HepG2 (cell line): ENCODE data around the gene SCGB3A1. TPM values are rescaled to one million over a fixed set of nuclear protein-coding genes. Genes with fewer than 3 reads are reported as not detected.

Source experiments
- ATAC-seq: fragments of 200-7000 bp; cut with Tn5 transposase; 3 replicates; pipeline ENCODE4 v1.9.1; 2020; ENCODE audit warnings: mild to moderate bottlenecking, moderate library complexity
- BruUV-seq: library from RNA; stranded (reverse); fragments of 400-500 nt; replicated peaks from 2 replicates; lab custom pipeline; 2021; lab: Mats Ljungman, UMichigan
- CTCF ChIA-PET: fragments of 300-600 bp; formaldehyde crosslinking; extraction: SDS; loops from one replicate; lab custom pipeline; 2021; ENCODE audit warnings: low total read pairs, inconsistent platforms, low intra/inter-chr PET ratio; lab: Yijun Ruan, JAX
- POLR2A ChIA-PET: fragments of 350-600 bp; sonication (Branson Sonifier 250); formaldehyde crosslinking; loops from one replicate; lab custom pipeline; 2020; ENCODE audit warnings: antibody characterized with exemption, inconsistent platforms; lab: Yijun Ruan, JAX
- DNase-seq: peaks from one replicate; pipeline ENCODE4 v3.0.0-alpha.2; 2015; ENCODE audit warnings: low spot score
- FAIRE-seq: peaks from 3 replicates; lab custom pipeline; 2011; peaks lifted over from hg19 to GRCh38; lab: Jason Lieb, UNC
- H2AFZ ChIP-seq: one replicate; pipeline ENCODE4 v1.6.1; 2011; ENCODE audit warnings: low read length, inconsistent platforms
- H3K27ac ChIP-seq: fragments of 300-600 bp; 3 replicates; pipeline ENCODE4 v1.8.0; 2011; ENCODE audit warnings: mixed run types, mild to moderate bottlenecking, mixed read lengths, low read length, inconsistent platforms; ENCODE audit not compliant: insufficient read depth; ENCODE audit errors: extremely low read length
- H3K27me3 ChIP-seq, 2 experiments: fragments of 200-600 bp in 1 of 2; 2 replicates in 1 of 2; 3 replicates in 1 of 2; pipeline versions ENCODE4 v1.6.0 to v1.8.0; 2011; ENCODE audit warnings: low read length in 2 of 2, mild to moderate bottlenecking in 2 of 2, moderate library complexity in 2 of 2, inconsistent platforms in 1 of 2; ENCODE audit not compliant: insufficient read depth in 2 of 2, control insufficient read depth in 1 of 2
- H3K36me3 ChIP-seq, 2 experiments: fragments of 200-600 bp in 1 of 2; replicated peaks in 1 of 2; 2 replicates in 1 of 2; 3 replicates in 1 of 2; pipeline versions ENCODE4 v1.5.1 to v1.8.0; 2011; ENCODE audit warnings: low read length in 2 of 2, inconsistent platforms in 1 of 2; ENCODE audit not compliant: insufficient read depth in 2 of 2, control insufficient read depth in 1 of 2
- H3K4me1 ChIP-seq: 2 replicates; pipeline ENCODE4 v1.5.1; 2012; ENCODE audit warnings: low read length, inconsistent platforms; ENCODE audit not compliant: insufficient read depth
- H3K4me2 ChIP-seq: 2 replicates; pipeline ENCODE4 v1.6.0; 2011; ENCODE audit warnings: low read depth, low read length, inconsistent platforms
- H3K4me3 ChIP-seq, 3 experiments: fragments of 200-600 bp in 1 of 3; sonication (generic), shearing (Covaris generic) in 1 of 3; replicated peaks in 1 of 3; 2 replicates each; pipeline ENCODE4 v1.5.1; 2011 to 2016; ENCODE audit warnings: low read length in 3 of 3, inconsistent platforms in 2 of 3, low read depth in 2 of 3, mild to moderate bottlenecking in 2 of 3, control low read depth in 1 of 3, mixed read lengths in 1 of 3; ENCODE audit not compliant: insufficient read depth in 1 of 3
- H3K79me2 ChIP-seq: one replicate; pipeline ENCODE4 v1.6.1; 2011; ENCODE audit warnings: low read length, inconsistent platforms; ENCODE audit not compliant: insufficient read depth
- H3K9ac ChIP-seq: 2 replicates; pipeline ENCODE4 v1.6.0; 2011; ENCODE audit warnings: mild to moderate bottlenecking, low read depth, low read length, inconsistent platforms; ENCODE audit not compliant: insufficient read depth
- H3K9me3 ChIP-seq: 2 replicates; pipeline ENCODE4 v1.5.1; 2012; ENCODE audit warnings: mild to moderate bottlenecking, low read length
- H4K20me1 ChIP-seq: 2 replicates; pipeline ENCODE4 v1.6.0; 2011; ENCODE audit warnings: inconsistent platforms, mild to moderate bottlenecking, low read length, moderate library complexity; ENCODE audit not compliant: insufficient read depth
- CTCF ChIP-seq: sonication (generic); formaldehyde crosslinking; IDR thresholded peaks from 2 replicates; pipeline ENCODE4 v1.5.0; 2020; ENCODE audit warnings: mild to moderate bottlenecking, missing genetic modification reagents, moderate library complexity
- GZF1 ChIP-seq: sonication (generic); formaldehyde crosslinking; IDR thresholded peaks from 2 replicates; pipeline ENCODE4 v1.5.1; 2020; ENCODE audit warnings: mild to moderate bottlenecking, missing genetic modification reagents
- HNF4A ChIP-seq: sonication (generic); formaldehyde crosslinking; IDR thresholded peaks from 2 replicates; pipeline ENCODE4 v1.4.0; 2020; ENCODE audit warnings: missing genetic modification reagents
- HOMEZ ChIP-seq: IDR thresholded peaks from 2 replicates; pipeline ENCODE4 v1.6.1; 2016; ENCODE audit warnings: low read depth
- KLF15 ChIP-seq: sonication (generic); formaldehyde crosslinking; IDR thresholded peaks from 2 replicates; pipeline ENCODE4 v1.8.1; 2023; ENCODE audit warnings: borderline replicate concordance, mild to moderate bottlenecking, inconsistent platforms, missing genetic modification reagents, mixed read lengths
- MNT ChIP-seq: fragments of 450-650 bp; IDR thresholded peaks from 2 replicates; pipeline ENCODE4 v1.6.1; 2016
- MYC ChIP-seq: sonication (generic); formaldehyde crosslinking; IDR thresholded peaks from 2 replicates; pipeline ENCODE4 v1.9.0; 2021; ENCODE audit warnings: missing genetic modification reagents, borderline replicate concordance
- PPARG ChIP-seq: conservative IDR thresholded peaks from 2 replicates; pipeline ENCODE4 v1.6.1; 2016; ENCODE audit warnings: missing biosample characterization, missing genetic modification reagents
- TEAD3 ChIP-seq: optimal IDR thresholded peaks from 2 replicates; pipeline ENCODE3; 2016; ENCODE audit warnings: borderline replicate concordance
- TMF1 ChIP-seq: sonication (generic); formaldehyde crosslinking; IDR thresholded peaks from 2 replicates; pipeline ENCODE4 v1.8.1; 2022; ENCODE audit warnings: low read depth, missing genetic modification reagents
- XBP1 ChIP-seq: sonication (generic); formaldehyde crosslinking; IDR thresholded peaks from 2 replicates; pipeline ENCODE4 v1.5.0; 2020; ENCODE audit warnings: missing genetic modification reagents
- ZC3H4 ChIP-seq: sonication (generic); formaldehyde crosslinking; IDR thresholded peaks from 2 replicates; pipeline ENCODE4 v1.4.0; 2020; ENCODE audit warnings: missing genetic modification reagents, borderline replicate concordance
- ZFX ChIP-seq: sonication (generic); formaldehyde crosslinking; IDR thresholded peaks from 2 replicates; pipeline ENCODE4 v1.4.0; 2020; ENCODE audit warnings: mild to moderate bottlenecking, low read depth, missing genetic modification reagents, moderate library complexity
- ZNF7 ChIP-seq: IDR thresholded peaks from 2 replicates; pipeline ENCODE4 v1.6.1; 2016; ENCODE audit warnings: missing biosample characterization, missing genetic modification reagents
- ZNF724P ChIP-seq: sonication (generic); formaldehyde crosslinking; IDR thresholded peaks from 2 replicates; pipeline ENCODE4 v1.8.0; 2022; ENCODE audit warnings: missing genetic modification reagents, borderline replicate concordance
- ZNF83 ChIP-seq: sonication (generic); formaldehyde crosslinking; IDR thresholded peaks from 2 replicates; pipeline ENCODE4 v1.4.0; 2020; ENCODE audit warnings: missing genetic modification reagents, mild to moderate bottlenecking, borderline replicate concordance
- WGBS: methylation state at CpG from one replicate; pipeline ENCODE4 v1.1.6; 2017; ENCODE audit warnings: low lambda C conversion rate; 5-methylcytosine and 5-hydroxymethylcytosine counted together
- in situ Hi-C: cut with HindIII; loops from 2 replicates; pipeline ENCODE4 v1.10.0; 2017; ENCODE audit warnings: low pct_unique_long_range_greater_than_20kb; ENCODE audit not compliant: extremely low pct_ligation_motif_present
- intact Hi-C: fragments of 100-400 bp; cut with micrococcal nuclease; formaldehyde crosslinking; loops from one replicate; pipeline ENCODE4 v1.10.0; 2022; ENCODE audit not compliant: unreplicated experiment
- polyA plus RNA-seq, 8 experiments: library from polyadenylated mRNA; depleted of rRNA in 3 of 8; stranded (reverse) in 7 of 8; unstranded in 1 of 8; fragments of >200 nt; fragmentation: Illumina TruSeq in 4 of 8; extraction: Trizol in 4 of 8; gene quantifications; 2 replicates each; pipeline versions ENCODE4 v1.2.1 to v1.2.3, GENCODE V29; 2011 to 2016; ENCODE audit warnings: low read depth in 4 of 8, missing spikeins in 1 of 8, mixed read lengths in 1 of 8; ENCODE audit not compliant: insufficient read depth in 1 of 8
- total RNA-seq, 5 experiments: library from RNA; depleted of rRNA; stranded (reverse); fragments of >200 nt; fragmentation: Illumina TruSeq; extraction: Trizol; gene quantifications; 2 replicates each; pipeline ENCODE4 v1.2.3, GENCODE V29; 2016; ENCODE audit warnings: low read depth in 1 of 5

Gene SCGB3A1
- total and polyA plus RNA-seq, 2 of the 13 experiments (the other 11 are each of a cell fraction or from before 2014, with no cell fraction given): not detected

- ChIA-PET POLR2A (no interaction called here), CTCF (no interaction called here)
- FAIRE-seq (no peak), DNase-seq (no peak), ATAC-seq (peak; percentile 60)
- Histone ChIP-seq H3K4me1 (peaks cover 18% of the 10 kb centered on the region; the same call in 1 of the 2 replicates), H3K9me3 (no peaks in the 10 kb centered on the region), H3K4me3 (peak overlapping the region; percentile 28 to 66 (median 40); a peak in 5 of 6 replicates), H3K4me2 (peak overlapping the region; percentile 63), H2AFZ (no peak overlapping the region), H3K79me2 (no peaks in the 10 kb centered on the region), H3K27me3 (peaks cover 24 to 63% of the 10 kb centered on the region in 2 experiments), H4K20me1 (no peaks in the 10 kb centered on the region), H3K36me3 (no peaks in the 10 kb centered on the region), H3K9ac (no peak overlapping the region), H3K27ac (no peak overlapping the region)
- intact Hi-C loops: no loop called here
- in situ Hi-C loops: no loop called here
- WGBS: 0% methylated on average over 2 of the region's 63 CpGs
- no TSS peak for BruUV-seq
- TF ChIP-seq TEAD3 (CRISPR knock-in tag) (no peak), HNF4A (CRISPR knock-in tag) (0 out of 2 replicates have a peak, but pooled peaks have one; percentile 23), ZNF7 (CRISPR knock-in tag) (no peak), MNT (no peak), MYC (peak; percentile 5; the same call in 1 of the 2 replicates), PPARG (CRISPR knock-in tag) (0 out of 2 replicates have a peak, but pooled peaks have one; percentile 11), ZFX (CRISPR knock-in tag) (0 out of 2 replicates have a peak, but pooled peaks have one; percentile 10), TMF1 (no peak), GZF1 (CRISPR knock-in tag) (no peak), ZC3H4 (CRISPR knock-in tag) (no peak), ZNF83 (CRISPR knock-in tag) (no peak), ZNF724P (no peak), HOMEZ (CRISPR knock-in tag) (no peak), KLF15 (CRISPR knock-in tag) (no peak), XBP1 (CRISPR knock-in tag) (no peak), CTCF (peak; percentile 40; the same call in 1 of the 2 replicates)
Observed at GRCh38 chr5:180590543-180591310, 572 bp downstream of the SCGB3A1 start.
